GM18951 (cell line): ENCODE measurements around the gene CEP83.
"Not testable (repeated sequence)": the region's sequence is repeated elsewhere in the genome, so short reads cannot be mapped to it uniquely, and the experiment has no call there.

Source experiments
- POLR2A ChIP-seq: IDR thresholded peaks from 4 replicates; pipeline ENCODE4 v1.6.1; 2011; ENCODE audit warnings: mild to moderate bottlenecking; ENCODE audit not compliant: insufficient read length, insufficient read depth; ENCODE audit errors: extremely low read depth
- in situ Hi-C: fragments of 300-500 bp; cut with MboI; formaldehyde crosslinking; loops from one replicate; pipeline ENCODE4 v1.12.0; 2022; ENCODE audit warnings: low sequenced_read_pairs, mixed read lengths, inconsistent platforms; ENCODE audit not compliant: unreplicated experiment

Gene CEP83

GRCh38 chr12:94427501-94428381 lies 31.9 kb downstream of the CEP83 start:
- in situ Hi-C loops = no loop called here
- TF ChIP-seq POLR2A = no peak

- in situ Hi-C loops = no loop called here
- no peak for TF ChIP-seq POLR2A
Observed at GRCh38 chr12:94426049-94426448, 33.6 kb downstream of the CEP83 start.

- in situ Hi-C loops = not testable (repeated sequence)
Observed at GRCh38 chr12:94424830-94425229, 34.8 kb downstream of the CEP83 start.

GRCh38 chr12:94421868-94422740 lies 37.6 kb downstream of the CEP83 start:
- in situ Hi-C loops = no loop called here
- TF ChIP-seq POLR2A = no peak

GRCh38 chr12:94418517-94418916 lies 41.1 kb downstream of the CEP83 start:
- in situ Hi-C loops = no loop called here
- no peak for TF ChIP-seq POLR2A

- in situ Hi-C loops = no loop called here
- no peak for TF ChIP-seq POLR2A
Observed at GRCh38 chr12:94416613-94417012, 43.1 kb downstream of the CEP83 start.

- no peak for TF ChIP-seq POLR2A
- in situ Hi-C loops = no loop called here
Observed at GRCh38 chr12:94415066-94415465, 44.6 kb downstream of the CEP83 start.

GRCh38 chr12:94405413-94406116 lies 54.1 kb downstream of the CEP83 start:
- in situ Hi-C loops = no loop called here
- no peak for TF ChIP-seq POLR2A

GRCh38 chr12:94404854-94405253 lies 54.8 kb downstream of the CEP83 start:
- no peak for TF ChIP-seq POLR2A
- in situ Hi-C loops = no loop called here

- in situ Hi-C loops = no loop called here
- no peak for TF ChIP-seq POLR2A
Observed at GRCh38 chr12:94401326-94401725, 58.3 kb downstream of the CEP83 start.

- in situ Hi-C loops = not testable (repeated sequence)
Observed at GRCh38 chr12:94398685-94399084, 61.0 kb downstream of the CEP83 start.

GRCh38 chr12:94397401-94397800 lies 62.3 kb downstream of the CEP83 start:
- in situ Hi-C loops = no loop called here
- no peak for TF ChIP-seq POLR2A

- in situ Hi-C loops = not testable (repeated sequence)
Observed at GRCh38 chr12:94396014-94396413, 63.7 kb downstream of the CEP83 start.
